H9 (cell line): Measurements from ENCODE around the gene DLG2. TPM values are rescaled to one million over a fixed set of nuclear protein-coding genes. Genes with fewer than 3 reads are reported as not detected.

Source experiments
- DNase-seq: peaks from one replicate; pipeline ENCODE4 v3.0.0-alpha.2; 2017
- H2AFZ ChIP-seq: one replicate; pipeline ENCODE4 v1.6.1; 2013; ENCODE audit warnings: mild to moderate bottlenecking, low read length, control low read depth, moderate library complexity
- H2AK5ac ChIP-seq: 2 replicates; pipeline ENCODE4 v1.6.1; 2013; ENCODE audit warnings: low read length, control low read depth, mixed read lengths; ENCODE audit not compliant: insufficient read length
- H2BK120ac ChIP-seq: one replicate; pipeline ENCODE4 v1.6.1; 2013; ENCODE audit warnings: low read depth, mild to moderate bottlenecking, low read length, control low read depth, inconsistent platforms; ENCODE audit not compliant: poor library complexity, severe bottlenecking
- H2BK12ac ChIP-seq: 2 replicates; pipeline ENCODE4 v1.6.1; 2013; ENCODE audit warnings: low read length, control low read depth, mixed read lengths, low read depth; ENCODE audit not compliant: insufficient read length
- H2BK15ac ChIP-seq: 2 replicates; pipeline ENCODE4 v1.6.1; 2013; ENCODE audit warnings: low read depth, low read length, control low read depth
- H2BK20ac ChIP-seq: one replicate; pipeline ENCODE4 v1.6.1; 2013; ENCODE audit warnings: low read depth, mild to moderate bottlenecking, low read length, control low read depth, inconsistent platforms; ENCODE audit not compliant: poor library complexity, severe bottlenecking
- H2BK5ac ChIP-seq: 2 replicates; pipeline ENCODE4 v1.6.1; 2013; ENCODE audit warnings: low read length, control low read depth, mixed read lengths; ENCODE audit not compliant: insufficient read length
- H3K14ac ChIP-seq: 2 replicates; pipeline ENCODE4 v1.6.1; 2013; ENCODE audit warnings: low read length, control low read depth; ENCODE audit not compliant: insufficient read depth
- H3K18ac ChIP-seq: 2 replicates; pipeline ENCODE4 v1.6.1; 2013; ENCODE audit warnings: low read depth, mild to moderate bottlenecking, mixed read lengths, low read length, control low read depth; ENCODE audit not compliant: insufficient read length
- H3K23ac ChIP-seq: 2 replicates; pipeline ENCODE4 v1.6.1; 2013; ENCODE audit warnings: low read length, control low read depth, mixed read lengths, low read depth; ENCODE audit not compliant: insufficient read length
- H3K23me2 ChIP-seq: 2 replicates; pipeline ENCODE4 v1.6.1; 2013; ENCODE audit warnings: low read depth, mild to moderate bottlenecking, mixed read lengths, low read length, control low read depth; ENCODE audit not compliant: insufficient read length, poor library complexity, severe bottlenecking
- H3K27ac ChIP-seq: 2 replicates; pipeline ENCODE4 v1.5.1; 2013; ENCODE audit warnings: low read length, control low read depth, mixed read lengths, low read depth; ENCODE audit not compliant: insufficient read length
- H3K27me3 ChIP-seq: 2 replicates; pipeline ENCODE4 v1.6.1; 2013; ENCODE audit warnings: low read length, control low read depth, inconsistent platforms; ENCODE audit not compliant: insufficient read depth
- H3K4ac ChIP-seq: 2 replicates; pipeline ENCODE4 v1.6.1; 2013; ENCODE audit warnings: low read depth, mild to moderate bottlenecking, control low read depth, inconsistent platforms, low read length, moderate library complexity
- H3K4me1 ChIP-seq: 2 replicates; pipeline ENCODE4 v1.6.1; 2013; ENCODE audit warnings: low read length, control low read depth, inconsistent platforms; ENCODE audit not compliant: insufficient read depth
- H3K4me2 ChIP-seq: 2 replicates; pipeline ENCODE4 v1.6.1; 2013; ENCODE audit warnings: low read length, control low read depth, mixed read lengths; ENCODE audit not compliant: insufficient read length, insufficient read depth
- H3K56ac ChIP-seq: 2 replicates; pipeline ENCODE4 v1.6.1; 2013; ENCODE audit warnings: low read depth, mild to moderate bottlenecking, mixed read lengths, low read length, control low read depth; ENCODE audit not compliant: insufficient read length
- H3K79me1 ChIP-seq: 2 replicates; pipeline ENCODE4 v1.6.1; 2013; ENCODE audit warnings: low read depth, mild to moderate bottlenecking, moderate library complexity, low read length, control low read depth, inconsistent platforms; ENCODE audit not compliant: insufficient read depth, poor library complexity, severe bottlenecking
- H3K79me2 ChIP-seq: 2 replicates; pipeline ENCODE4 v1.6.1; 2013; ENCODE audit warnings: low read length, control low read depth, inconsistent platforms; ENCODE audit not compliant: insufficient read depth
- H3K9ac ChIP-seq: 2 replicates; pipeline ENCODE4 v1.6.1; 2013; ENCODE audit warnings: low read length, control low read depth, mixed read lengths; ENCODE audit not compliant: insufficient read length; ENCODE audit errors: extremely low read depth
- H3K9me3 ChIP-seq: one replicate; pipeline ENCODE4 v1.6.1; 2013; ENCODE audit warnings: low read depth, low read length, inconsistent platforms; ENCODE audit not compliant: control insufficient read depth
- H3T11ph ChIP-seq: one replicate; pipeline ENCODE4 v1.6.1; 2013; ENCODE audit warnings: mild to moderate bottlenecking, low read length, control low read depth, inconsistent platforms
- H4K20me1 ChIP-seq: one replicate; pipeline ENCODE4 v1.6.1; 2013; ENCODE audit not compliant: control insufficient read depth, insufficient read length, insufficient read depth
- H4K5ac ChIP-seq: 2 replicates; pipeline ENCODE4 v1.6.1; 2013; ENCODE audit warnings: low read depth, mild to moderate bottlenecking, mixed read lengths, low read length, control low read depth; ENCODE audit not compliant: insufficient read length
- H4K8ac ChIP-seq: replicated peaks from 2 replicates; pipeline ENCODE4 v1.6.1; 2013; ENCODE audit warnings: low read length, control low read depth, mixed read lengths, low read depth; ENCODE audit not compliant: insufficient read length
- H4K91ac ChIP-seq: 2 replicates; pipeline ENCODE4 v1.6.1; 2013; ENCODE audit warnings: low read depth, mild to moderate bottlenecking, moderate library complexity, mixed read lengths, low read length, control low read depth; ENCODE audit not compliant: insufficient read length
- H3K27ac Mint-ChIP-seq, 3 experiments: 2 replicates in 2 of 3; 3 replicates in 1 of 3; pipeline ENCODE4 v1.8.0; 2020 to 2021; ENCODE audit warnings: mixed read lengths in 3 of 3, mild to moderate bottlenecking in 1 of 3, moderate library complexity in 1 of 3
- H3K27me3 Mint-ChIP-seq: 2 replicates; pipeline ENCODE4 v1.8.0; 2021; ENCODE audit warnings: low read depth, mild to moderate bottlenecking, moderate library complexity, mixed read lengths
- H3K36me3 Mint-ChIP-seq, 3 experiments: 2 replicates in 2 of 3; 3 replicates in 1 of 3; pipeline ENCODE4 v1.8.0; 2020 to 2021; ENCODE audit warnings: low read depth in 3 of 3, mixed read lengths in 3 of 3; ENCODE audit not compliant: insufficient read depth in 1 of 3
- H3K4me1 Mint-ChIP-seq, 2 experiments: 2 replicates each; pipeline ENCODE4 v1.8.0; 2020; ENCODE audit warnings: mixed read lengths in 2 of 2
- H3K4me3 Mint-ChIP-seq, 2 experiments: 2 replicates in 1 of 2; 3 replicates in 1 of 2; pipeline ENCODE4 v1.8.0; 2020 to 2021; ENCODE audit warnings: mild to moderate bottlenecking in 2 of 2, mixed read lengths in 2 of 2, moderate library complexity in 1 of 2
- H3K9me3 Mint-ChIP-seq, 2 experiments: 2 replicates in 1 of 2; 3 replicates in 1 of 2; pipeline ENCODE4 v1.8.0; 2020; ENCODE audit warnings: mild to moderate bottlenecking in 2 of 2, mixed read lengths in 2 of 2, moderate library complexity in 1 of 2
- CTCF ChIP-seq: fragments of 200-600 bp; sonication (generic); conservative IDR thresholded peaks from 3 replicates; pipeline ENCODE4 v1.8.0; 2021; ENCODE audit warnings: antibody characterized with exemption, mild to moderate bottlenecking
- WGBS: extraction: QIAGEN DNeasy Blood & Tissue Kit; methylation state at CpG from one replicate; pipeline ENCODE4 v1.1.7; 2013; ENCODE audit warnings: missing lambda C conversion rate, low lambda C conversion rate, mixed read lengths; ENCODE audit not compliant: insufficient read length; ENCODE audit errors: extremely low coverage; 5-methylcytosine and 5-hydroxymethylcytosine counted together
- total RNA-seq: library from RNA; stranded (reverse); gene quantifications from 2 replicates; pipeline ENCODE4 v1.2.1, GENCODE V29; 2021

DLG2 gene
- total RNA-seq, 1 experiment from 2014 or later, result 8.0 TPM

DNA sequence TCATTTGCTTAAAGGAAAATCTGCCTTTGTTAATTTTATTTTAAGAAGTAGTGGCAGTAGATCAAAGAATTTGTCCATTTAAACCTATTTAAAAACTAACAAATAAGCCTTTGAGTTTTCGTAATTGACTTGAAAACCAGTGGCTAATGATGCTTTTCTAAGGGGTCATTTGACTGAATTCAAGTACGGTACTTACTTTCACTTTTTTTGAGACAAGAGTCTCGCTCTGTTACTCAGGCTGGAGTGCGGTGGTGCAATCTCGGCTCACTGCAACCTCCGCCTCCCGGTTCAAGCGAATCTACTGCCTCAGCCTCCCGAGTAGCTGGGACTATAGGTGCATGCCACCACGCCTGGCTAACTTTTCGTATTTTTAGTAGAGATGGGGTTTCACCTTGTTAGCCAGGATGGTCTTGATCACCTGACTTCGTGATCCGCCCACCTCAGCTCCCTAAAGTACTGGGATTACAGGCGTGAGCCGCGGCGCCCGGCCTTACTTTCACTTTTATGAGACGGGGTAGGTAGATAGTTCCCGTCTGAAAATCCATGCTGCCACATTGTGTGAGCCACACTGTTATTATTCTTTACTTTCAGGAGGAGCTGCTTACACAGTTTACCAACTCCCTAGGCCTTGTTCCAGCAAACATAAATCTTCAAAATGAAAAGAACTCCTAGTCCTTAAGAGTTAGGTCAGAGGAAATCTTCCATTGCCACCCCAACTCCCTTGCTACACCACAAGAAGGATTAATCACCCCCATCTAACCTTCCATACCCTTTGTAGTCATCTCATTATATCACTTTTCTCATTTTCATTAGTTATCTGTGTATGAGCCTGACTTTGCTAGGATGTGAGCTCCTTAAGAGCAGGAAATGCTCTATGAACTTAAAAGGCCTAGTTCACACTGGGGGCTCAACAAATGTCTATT lies 1414.4 kb downstream of the DLG2 start:
- H2AK5ac ChIP-seq, result no peak overlapping the region
- H3K36me3 Mint-ChIP-seq, result no peaks in the 10 kb centered on the region
- H3K18ac ChIP-seq, result no peak overlapping the region
- H3K4ac ChIP-seq, result no peak overlapping the region
- no peak overlapping the region for H4K91ac ChIP-seq
- no peak overlapping the region for H2BK15ac ChIP-seq
- H3K79me1 ChIP-seq, result no peaks in the 10 kb centered on the region
- H2BK20ac ChIP-seq, result no peak overlapping the region
- no peak overlapping the region for H2BK120ac ChIP-seq
- H4K20me1 ChIP-seq, result no peaks in the 10 kb centered on the region
- no peak overlapping the region for H3K9ac ChIP-seq
- no peaks in the 10 kb centered on the region for H3K79me2 ChIP-seq
- H3K27me3 Mint-ChIP-seq, result no peaks in the 10 kb centered on the region
- H3K4me1 Mint-ChIP-seq, result no peaks in the 10 kb centered on the region
- no peaks in the 10 kb centered on the region for H3K27me3 ChIP-seq
- no peak overlapping the region for H3T11ph ChIP-seq
- no peak overlapping the region for H2AFZ ChIP-seq
- H3K27ac Mint-ChIP-seq, result no peak overlapping the region
- H4K5ac ChIP-seq, result no peak overlapping the region
- no peak overlapping the region for H3K27ac ChIP-seq
- H2BK5ac ChIP-seq, result no peak overlapping the region
- H3K56ac ChIP-seq, result no peak overlapping the region
- H3K14ac ChIP-seq, result no peak overlapping the region
- H3K9me3 Mint-ChIP-seq, result no peaks in the 10 kb centered on the region
- H4K8ac ChIP-seq, result no peak overlapping the region
- H3K23me2 ChIP-seq, result no peaks in the 10 kb centered on the region
- no peak overlapping the region for H3K4me3 Mint-ChIP-seq
- no peak for DNase-seq
- H3K23ac ChIP-seq, result no peak overlapping the region
- no peaks in the 10 kb centered on the region for H3K9me3 ChIP-seq
- no peak for TF ChIP-seq CTCF
- WGBS, result no CpG with 5 or more reads among the region's 20 CpGs
- no peak overlapping the region for H2BK12ac ChIP-seq
- no peak overlapping the region for H3K4me2 ChIP-seq
- H3K4me1 ChIP-seq, result no peaks in the 10 kb centered on the region
